GM18870 (cell line): ENCODE data around the gene SLAIN2.
"Not testable (repeated sequence)": the region's sequence is repeated elsewhere in the genome, so short reads cannot be mapped to it uniquely, and the experiment has no call there.

ENCODE experiments used
- ATAC-seq: cut with Tn5 transposase; IDR thresholded peaks from one replicate; pipeline ENCODE4 v1.9.1; 2021; ENCODE audit warnings: moderate library complexity; ENCODE audit not compliant: unreplicated experiment

SLAIN2 gene

DNA sequence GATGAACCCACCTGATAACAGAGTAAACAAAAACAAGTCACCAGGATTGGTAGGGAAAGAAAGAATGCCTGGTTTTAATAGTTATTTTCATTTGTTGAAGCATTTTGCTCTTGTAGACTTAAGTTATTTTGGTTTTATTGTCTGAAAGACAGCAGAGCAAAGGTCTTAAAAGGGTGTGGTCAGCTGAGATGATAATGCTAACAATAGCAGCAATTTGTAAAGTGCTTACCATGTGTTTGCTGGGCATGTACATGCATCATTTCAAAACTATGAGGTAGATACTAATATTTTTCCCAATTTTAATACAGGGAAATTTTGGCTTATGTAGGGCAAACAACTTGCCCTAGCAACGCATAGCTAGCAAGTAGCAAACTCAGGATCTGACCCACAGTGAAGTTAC is 95.0 kb downstream of the SLAIN2 start:
- ATAC-seq: no peak

DNA sequence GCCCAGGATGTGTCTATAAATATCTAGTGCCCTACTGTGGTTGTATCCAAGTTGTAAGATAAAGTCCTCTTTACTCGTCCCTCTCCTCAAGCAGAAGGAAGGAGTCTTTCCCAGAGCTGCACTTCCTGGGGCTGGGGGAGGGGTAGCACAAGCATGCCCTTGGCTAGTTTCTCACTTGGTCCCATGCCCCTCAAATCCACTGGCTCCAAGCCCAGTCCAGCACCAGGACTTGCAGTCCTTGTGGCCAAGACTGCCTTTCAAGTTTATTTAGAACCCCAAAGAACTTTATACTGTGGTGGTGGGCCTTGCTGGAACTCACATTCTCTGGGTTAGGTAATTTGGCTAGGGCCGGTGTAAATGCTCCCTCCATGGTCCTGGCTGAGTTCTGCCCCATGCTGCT is 98.7 kb downstream of the SLAIN2 start:
- ATAC-seq: no peak

DNA sequence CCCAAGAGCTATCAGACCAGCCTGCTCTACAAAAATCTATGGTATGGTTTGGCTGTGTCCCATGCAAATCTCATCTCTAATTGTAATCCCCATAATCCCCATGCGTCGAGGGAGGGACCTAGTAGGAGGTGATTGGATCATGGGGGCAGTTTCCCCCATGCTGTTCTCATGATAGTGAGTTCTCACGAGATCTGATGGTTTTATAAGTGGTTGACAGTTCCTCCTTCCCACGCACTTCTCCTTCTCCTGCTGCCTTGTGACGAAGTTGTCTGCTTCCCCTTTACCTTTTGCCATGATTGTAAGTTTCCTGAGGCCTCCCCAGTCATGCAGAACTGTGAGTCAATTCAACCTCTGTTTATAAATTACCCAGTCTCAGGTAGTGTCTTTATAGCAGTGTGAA is 99.6 kb downstream of the SLAIN2 start:
- ATAC-seq: not testable (repeated sequence)

DNA sequence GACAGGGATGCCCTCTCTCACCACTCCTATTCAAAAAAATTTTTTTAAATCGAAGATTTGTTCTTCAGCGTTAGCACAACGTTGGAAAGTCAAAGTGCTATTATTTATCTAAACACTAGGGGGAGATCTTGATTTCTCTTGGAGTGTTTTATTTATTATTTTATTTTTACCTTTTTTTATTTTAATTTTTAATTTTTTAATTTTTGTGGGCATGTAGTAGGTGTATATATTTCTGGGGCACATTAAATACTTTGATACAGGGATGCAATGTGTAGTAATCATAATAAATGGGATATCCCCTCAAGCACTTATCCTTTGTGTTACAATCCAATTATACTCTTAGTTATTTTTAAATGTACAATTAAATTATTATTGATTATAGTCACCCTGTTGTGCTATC is 104.4 kb downstream of the SLAIN2 start:
- no peak for ATAC-seq

DNA sequence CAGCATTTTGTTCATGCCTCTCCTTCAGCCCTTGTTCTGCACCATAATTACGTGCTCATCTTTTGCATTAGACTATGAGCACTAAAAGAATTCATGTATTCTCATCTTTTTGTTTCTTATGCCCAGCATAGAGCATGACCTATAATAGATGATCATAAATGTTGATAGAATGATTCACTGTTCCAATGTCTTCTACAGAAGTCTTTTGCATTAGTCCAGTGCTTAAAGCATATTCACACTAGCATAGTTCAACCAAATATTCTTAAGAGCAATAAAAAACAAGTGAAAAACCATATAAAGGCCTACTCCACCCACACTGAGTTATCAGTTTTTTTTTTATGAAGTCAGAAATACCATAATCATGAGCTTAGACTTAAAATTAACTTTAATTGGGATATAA is 105.3 kb downstream of the SLAIN2 start:
- no peak for ATAC-seq

DNA sequence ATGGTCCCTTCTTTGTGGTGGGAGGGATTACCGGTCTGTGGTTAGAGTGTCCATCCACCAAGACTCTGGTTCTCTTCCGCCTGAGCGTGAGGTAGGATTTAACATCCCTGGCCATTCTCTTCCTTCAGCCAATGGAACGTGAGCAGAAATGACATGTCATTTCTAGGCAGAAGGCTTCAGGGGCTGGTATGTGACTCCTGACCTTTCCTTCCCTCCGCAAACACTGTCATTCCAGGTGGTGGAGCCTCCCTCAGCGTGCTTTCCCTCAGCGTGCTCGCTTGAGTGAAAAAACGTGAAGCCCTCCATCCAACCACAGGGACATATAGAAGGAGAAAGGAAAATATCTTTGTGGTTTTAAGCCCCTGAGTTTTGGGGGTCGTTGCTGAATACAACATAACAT is 107.8 kb downstream of the SLAIN2 start:
- ATAC-seq: no peak

DNA sequence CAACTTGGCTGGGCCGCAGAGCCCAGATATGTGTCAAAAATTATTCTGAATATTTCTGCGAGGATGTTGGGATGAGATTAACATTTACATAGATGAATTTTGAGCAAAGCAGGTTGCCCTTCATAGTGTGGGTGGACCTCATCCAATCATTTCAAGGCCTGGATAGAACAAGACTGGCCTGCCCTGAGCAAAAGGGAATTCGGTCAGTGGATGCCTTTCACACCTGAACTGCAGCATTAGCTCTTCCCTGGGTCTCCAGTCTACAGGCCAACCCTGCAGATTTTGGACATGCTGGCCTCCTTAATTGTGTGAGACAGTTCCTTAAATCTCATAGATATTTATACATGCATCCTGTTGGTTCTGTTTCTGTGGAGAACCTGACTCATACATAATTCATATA is 109.4 kb downstream of the SLAIN2 start:
- no peak for ATAC-seq

DNA sequence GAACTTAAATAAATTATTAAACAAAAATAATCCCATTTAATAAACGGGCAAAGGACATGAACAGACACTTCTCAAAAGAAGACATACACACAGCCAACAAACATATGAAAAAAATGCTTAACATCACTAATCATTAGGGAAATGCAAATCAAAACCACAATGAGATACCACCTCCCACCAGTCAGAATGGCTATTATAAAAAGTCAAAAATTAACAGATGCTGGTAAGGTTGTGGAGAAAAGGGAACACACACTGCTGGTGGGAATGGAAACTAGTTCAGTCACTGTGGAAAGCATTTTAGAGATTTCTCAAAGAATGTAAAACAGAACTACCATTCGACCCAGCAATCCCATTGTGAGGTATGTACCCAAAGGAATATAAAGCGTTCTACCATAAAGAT is 110.3 kb downstream of the SLAIN2 start:
- not testable (repeated sequence) for ATAC-seq

DNA sequence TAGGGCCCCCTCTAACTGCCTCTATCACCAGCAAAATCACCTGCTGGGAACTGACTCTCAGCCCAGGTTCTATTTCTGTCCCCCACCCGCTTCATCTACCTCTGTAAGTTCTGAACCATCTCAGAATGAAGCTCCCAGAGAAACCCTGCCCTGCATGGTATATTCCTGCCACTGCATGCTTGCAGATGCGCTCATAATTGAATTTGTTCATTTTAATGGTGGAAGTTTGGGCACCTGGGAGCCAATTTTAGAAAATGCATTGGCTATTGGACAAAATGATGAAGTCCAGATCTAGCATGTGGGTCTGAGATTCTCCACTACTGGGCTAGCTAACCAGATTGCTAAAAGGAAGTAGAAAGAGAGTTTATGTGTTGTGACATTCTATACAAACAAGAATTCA is 113.3 kb downstream of the SLAIN2 start:
- ATAC-seq: no peak

DNA sequence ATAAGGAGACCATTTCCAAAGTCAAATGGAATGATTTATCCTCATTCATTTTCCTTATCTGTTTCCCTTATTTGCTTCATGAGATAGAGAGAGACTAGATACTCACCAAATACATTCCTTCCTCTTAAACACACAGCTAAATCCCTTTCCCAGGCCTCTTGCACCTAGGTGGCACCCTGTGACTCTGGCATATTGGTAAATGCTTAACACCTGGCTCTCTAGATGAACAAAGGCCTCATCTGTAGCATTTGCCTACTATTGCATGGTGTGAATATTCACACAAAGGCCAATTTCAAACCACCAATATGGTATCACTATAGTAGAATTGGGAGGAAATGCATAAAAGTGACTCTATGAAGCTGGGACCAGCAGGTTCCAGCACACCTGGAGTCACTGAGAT is 119.7 kb downstream of the SLAIN2 start:
- no peak for ATAC-seq

DNA sequence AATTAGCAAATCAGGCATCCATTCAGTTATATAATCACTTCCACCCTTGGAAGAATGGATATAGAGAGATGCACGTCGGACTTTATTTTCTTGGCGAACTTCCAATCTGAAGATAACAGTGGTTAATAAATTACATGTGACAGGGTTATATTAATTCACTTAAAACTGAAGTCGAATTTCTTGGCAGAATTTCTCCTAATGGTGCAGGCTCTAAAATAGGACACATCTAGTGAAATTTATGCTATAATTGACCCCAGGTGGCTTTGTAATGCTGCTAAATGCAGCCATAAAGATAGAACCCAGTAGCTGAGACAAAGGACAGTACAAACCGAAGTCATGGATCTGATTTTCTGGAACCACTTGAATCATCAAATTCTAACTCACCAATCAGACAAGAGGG is 121.0 kb downstream of the SLAIN2 start:
- no peak for ATAC-seq

DNA sequence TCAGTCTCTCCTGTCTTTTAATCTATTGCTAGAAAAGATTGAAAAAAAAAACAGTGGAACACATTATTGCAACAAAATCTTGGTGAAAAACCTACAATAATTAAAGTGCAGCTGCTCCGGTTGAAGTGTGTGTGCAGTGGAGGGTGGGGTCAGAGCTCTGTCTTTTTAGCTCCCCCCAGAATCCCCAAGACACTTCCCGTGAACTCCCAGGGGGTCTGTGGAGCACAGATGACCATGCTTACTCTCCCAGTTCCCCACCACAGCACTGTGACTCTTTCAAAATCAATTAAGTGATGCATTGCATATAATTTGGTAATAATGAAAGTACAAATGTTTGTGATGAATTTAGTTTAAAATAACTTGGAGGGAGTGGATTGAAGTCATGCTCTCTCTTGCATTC is 126.1 kb downstream of the SLAIN2 start:
- no peak for ATAC-seq

DNA sequence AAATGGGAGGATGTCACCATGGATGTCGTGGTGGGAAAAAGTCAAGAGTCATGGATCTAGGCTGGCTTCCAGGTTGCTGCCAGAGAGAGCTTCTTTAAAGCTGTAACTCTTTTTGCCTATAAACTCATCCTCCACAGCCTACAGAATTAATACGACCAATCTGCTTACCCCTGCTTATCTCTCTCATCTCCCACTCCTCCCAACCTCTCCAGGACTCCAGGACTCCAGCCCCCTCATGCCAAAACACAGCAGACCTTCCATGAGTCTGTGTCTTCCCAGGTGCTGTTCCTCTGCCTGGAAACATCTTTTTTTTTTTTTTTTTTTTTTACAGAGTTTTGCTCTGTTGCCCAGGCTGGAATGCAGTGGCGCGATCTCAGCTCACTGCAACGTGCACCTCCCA is 126.6 kb downstream of the SLAIN2 start:
- no peak for ATAC-seq

DNA sequence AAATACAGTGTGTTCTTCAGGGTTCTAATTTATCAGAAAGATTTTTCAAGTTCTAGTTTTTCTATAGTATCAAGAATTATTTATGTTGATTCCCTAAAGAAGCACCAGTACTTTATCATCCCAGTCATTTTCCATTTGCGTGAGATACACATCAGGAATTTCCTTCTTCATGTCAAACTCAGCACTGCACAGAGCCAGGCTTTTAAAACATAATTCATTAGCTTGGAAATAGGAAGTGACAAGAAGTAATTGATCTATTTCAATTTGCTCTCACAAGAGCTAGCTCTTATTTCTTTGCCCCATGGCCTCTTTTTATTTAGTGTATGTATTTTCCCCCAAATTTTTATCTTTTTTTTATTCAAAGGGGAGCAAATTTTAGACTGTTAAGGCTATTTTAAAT is 128.8 kb downstream of the SLAIN2 start:
- ATAC-seq: no peak

DNA sequence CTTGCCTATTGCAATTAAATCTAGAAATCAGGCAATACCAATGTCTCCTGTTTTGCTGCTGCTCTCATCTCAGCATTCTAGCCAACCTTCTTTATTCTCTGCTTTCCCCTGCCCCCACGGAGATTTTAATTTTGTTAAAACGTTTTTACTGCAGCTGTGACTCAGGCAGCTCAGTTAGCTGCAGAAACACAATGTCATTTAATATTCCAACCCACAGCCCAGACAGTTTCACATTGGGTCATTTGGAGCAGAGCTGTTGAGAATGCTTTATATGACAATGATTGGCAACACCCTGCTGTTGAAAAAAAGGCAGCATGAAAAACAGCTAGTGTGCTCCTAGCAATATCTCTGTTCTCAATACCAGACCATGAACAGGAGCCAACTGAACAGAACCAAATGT is 129.2 kb downstream of the SLAIN2 start:
- ATAC-seq: no peak

DNA sequence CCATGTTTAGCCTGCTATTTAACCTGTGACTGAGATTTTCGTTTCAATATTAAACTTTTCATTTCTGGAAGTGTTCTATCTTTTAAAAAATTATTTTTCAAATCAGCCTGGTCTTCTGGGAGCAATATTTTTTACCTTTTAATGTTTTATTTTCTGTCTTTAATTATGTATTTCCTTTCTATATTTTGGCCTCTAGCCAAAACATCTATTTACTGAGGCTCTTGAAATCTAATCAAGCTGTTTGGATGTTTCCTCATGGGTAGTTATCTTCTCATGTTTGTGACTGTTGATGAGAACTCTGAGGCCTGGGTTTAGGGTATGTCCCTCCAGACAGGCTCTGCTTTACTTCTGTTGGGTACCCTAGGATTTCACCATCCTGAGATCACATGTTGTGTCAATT is 131.5 kb downstream of the SLAIN2 start:
- ATAC-seq: no peak

DNA sequence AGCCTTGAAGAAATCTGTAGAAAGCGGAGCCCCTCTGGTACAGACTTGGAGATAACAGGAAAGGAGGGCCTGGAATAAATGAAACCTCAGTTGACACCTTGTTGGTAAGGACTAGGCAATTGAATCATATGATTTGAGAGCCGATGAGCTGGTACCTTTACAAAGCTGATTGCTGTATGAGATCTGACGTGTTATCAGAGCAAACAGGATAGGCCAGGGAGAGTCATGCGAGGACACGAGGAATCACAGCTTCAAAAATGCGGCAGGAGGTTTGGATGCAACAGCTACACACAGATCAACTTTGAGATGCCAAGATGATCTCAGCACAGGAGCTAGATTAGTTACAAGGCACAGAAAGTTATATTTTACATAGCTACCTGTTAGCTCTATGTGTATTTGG is 134.4 kb downstream of the SLAIN2 start:
- ATAC-seq: no peak
